HG02840 (cell line): ENCODE results near the gene STK39.

Experiments
- ATAC-seq: cut with Tn5 transposase; IDR thresholded peaks from one replicate; pipeline ENCODE4 v1.9.1; 2021; ENCODE audit warnings: mild to moderate bottlenecking, moderate library complexity, moderate number of reproducible peaks; ENCODE audit not compliant: unreplicated experiment, low FRiP score

The STK39 gene

DNA sequence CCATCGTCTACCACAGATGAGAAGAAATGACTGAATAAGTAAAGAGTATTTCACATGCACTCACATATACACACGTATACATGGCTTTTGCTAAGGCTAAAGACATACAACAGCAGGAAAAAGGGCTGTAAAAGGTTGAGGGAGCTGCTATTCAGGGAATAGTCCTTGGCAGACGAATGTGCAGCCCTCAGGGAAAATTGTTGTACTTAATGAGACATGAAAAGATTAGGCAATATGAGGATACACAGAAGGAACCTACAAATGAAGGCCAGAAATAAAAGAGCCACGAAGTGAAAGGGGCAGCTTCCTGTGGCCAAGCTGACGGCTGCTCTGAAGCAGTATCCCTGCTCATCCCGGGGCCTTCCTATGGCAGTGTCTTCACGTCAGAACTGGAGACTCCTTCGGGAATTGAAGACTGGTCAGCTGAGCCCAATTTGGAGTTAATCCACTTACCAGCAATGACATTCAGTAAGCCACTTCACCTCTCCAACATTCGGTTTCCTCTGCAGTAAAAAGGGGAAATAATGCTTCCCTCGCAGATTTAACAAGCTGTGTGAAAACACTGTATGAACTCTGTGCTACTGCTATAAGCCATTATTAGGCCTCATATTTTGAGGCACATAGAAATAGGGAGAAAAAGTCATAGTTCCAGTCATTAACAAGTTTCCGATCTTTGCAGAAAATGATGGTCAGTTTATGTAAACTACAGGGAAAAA, 221.8 kb downstream of the STK39 start:
- ATAC-seq, result no peak

GRCh38 chr2:168024459-168024858, 222.9 kb downstream of the STK39 start:
- no peak for ATAC-seq

DNA sequence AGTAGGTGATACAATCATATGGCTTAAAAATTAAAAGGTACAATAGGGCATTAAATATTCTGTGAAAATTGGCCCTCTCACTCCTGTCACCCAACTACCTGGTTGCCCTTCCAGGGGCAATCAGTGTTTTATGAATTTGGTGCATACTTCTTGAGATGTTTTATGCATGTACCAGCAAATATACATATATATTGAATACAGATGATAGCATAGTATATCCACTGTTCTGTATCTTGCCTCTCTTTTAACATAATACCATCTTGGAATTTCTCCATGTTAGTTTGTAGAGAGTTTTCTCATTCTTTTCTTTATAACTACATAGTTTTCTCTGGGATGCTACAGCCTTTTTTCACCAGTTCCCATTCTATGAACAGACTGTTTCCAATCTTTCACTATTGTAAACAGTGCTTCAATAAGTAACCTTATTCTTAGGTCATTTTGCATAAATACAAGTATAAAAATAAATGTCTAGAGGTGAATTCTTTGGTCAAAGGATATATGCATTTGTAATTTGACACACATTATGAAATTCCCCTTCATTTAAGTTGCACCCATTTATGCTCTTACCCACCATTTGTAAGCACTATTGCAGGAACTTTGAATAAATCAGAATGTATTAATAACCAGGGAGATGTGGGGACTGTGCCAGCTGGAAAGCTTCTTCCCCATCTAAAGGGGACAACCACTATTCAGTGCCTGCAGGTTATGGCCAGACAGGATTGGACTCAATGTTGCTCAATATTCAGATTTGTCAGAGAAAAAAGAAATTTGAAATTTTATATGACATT, 225.4 kb downstream of the STK39 start:
- ATAC-seq, result no peak

- ATAC-seq, result no peak
Measured at GRCh38 chr2:168015274-168015953, 232.0 kb downstream of the STK39 start.

DNA sequence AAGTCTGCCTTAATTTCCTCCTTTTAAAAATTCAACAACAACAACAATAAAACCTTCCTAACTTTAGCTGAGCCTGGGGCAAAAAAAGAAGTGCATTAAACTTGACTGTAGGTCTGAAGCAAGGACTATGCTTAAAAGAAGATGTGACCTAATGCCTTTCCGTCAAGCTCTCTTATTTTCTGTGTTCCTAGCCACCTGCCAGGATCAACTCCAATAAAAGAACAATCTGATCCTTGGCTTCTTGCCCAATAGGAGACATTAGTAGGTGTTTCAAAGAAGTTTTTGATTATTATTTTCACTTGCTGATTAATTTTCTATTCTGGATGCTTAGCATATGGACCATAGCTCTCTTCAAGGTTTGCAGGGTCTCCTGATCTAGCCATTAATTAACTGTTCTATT, 237.5 kb downstream of the STK39 start:
- ATAC-seq, result no peak

GRCh38 chr2:168008646-168009195, 238.7 kb downstream of the STK39 start:
- no peak for ATAC-seq

DNA sequence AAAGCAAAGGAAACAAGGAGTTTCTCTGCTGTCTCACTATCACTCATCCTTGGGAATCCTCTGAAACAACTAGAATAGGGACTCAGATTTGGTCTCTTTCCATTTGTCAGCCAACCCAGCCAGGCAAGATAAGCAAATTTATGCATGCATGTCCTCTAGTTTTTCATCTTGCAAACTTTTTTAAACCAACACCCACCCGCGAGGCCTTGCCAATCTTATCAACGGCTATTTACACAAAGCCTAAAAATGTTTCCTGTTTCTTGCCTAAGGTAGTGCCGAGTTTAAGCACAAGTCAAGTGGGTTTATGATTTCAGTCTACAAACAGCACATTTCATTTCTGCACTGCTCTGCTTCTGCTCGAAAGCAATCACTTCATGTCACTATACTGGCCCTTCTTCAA, 240.9 kb downstream of the STK39 start:
- ATAC-seq, result no peak

GRCh38 chr2:168005586-168005985, 241.8 kb downstream of the STK39 start:
- ATAC-seq, result no peak

GRCh38 chr2:168003876-168004275, 243.5 kb downstream of the STK39 start:
- no peak for ATAC-seq

- no peak for ATAC-seq
Measured at GRCh38 chr2:168002021-168002553, 245.3 kb downstream of the STK39 start.

- no peak for ATAC-seq
Measured at GRCh38 chr2:167992278-167992677, 255.1 kb downstream of the STK39 start.

DNA sequence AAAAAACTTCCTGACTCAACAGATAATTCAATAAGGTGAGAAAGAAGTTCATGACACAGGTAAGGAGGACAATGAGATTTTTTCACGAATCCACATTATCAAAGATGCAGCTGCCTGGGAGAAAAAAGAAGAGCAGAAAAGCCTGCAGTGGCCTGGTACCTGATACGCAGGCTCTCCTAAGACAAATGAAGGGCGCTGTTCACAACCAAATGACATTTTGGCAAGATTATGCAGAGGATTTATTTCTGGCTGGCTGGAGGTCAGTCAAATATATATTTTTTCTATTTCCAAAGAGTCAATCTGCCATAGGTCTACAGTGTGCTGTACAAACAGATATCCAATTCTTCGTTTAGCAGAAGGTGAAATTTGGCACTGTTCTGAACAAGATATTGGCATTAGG, 257.3 kb downstream of the STK39 start:
- no peak for ATAC-seq

DNA sequence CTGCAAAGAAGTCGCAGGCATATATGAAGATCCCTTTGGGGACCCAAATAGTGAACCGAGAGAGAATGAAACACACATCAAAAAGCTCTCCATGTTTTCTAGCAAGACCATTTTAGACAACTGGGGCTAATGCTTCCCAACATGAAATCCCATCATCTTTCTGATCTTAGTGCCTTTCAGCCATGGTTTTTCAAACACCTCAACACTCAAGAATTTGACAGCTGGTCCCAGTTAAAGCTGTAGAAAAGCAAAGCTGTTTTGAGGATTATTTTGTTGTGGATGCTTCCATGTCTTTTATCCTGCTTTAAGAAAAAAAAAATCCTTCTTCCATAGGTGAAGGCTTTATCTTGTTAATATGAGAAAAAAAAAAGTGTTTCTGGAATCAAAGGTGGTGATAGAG, 259.1 kb downstream of the STK39 start:
- ATAC-seq, result no peak

GRCh38 chr2:167987558-167987957, 259.8 kb downstream of the STK39 start:
- no peak for ATAC-seq

- no peak for ATAC-seq
Measured at GRCh38 chr2:167987026-167987425, 260.4 kb downstream of the STK39 start.

- no peak for ATAC-seq
Measured at GRCh38 chr2:167986223-167986622, 261.2 kb downstream of the STK39 start.

GRCh38 chr2:167981945-167982344, 265.4 kb downstream of the STK39 start:
- ATAC-seq, result no peak

- no peak for ATAC-seq
Measured at GRCh38 chr2:167980439-167980838, 267.0 kb downstream of the STK39 start.

GRCh38 chr2:167972746-167973145, 274.6 kb downstream of the STK39 start:
- no peak for ATAC-seq

GRCh38 chr2:167972020-167972419, 275.4 kb downstream of the STK39 start:
- no peak for ATAC-seq
